ENCODE data around the gene EFCAB6.

The EFCAB6 gene

GRCh38 chr22:43633631-43634285 lies 178.3 kb downstream of the EFCAB6 start:
- no peak for DNase-seq

DNA sequence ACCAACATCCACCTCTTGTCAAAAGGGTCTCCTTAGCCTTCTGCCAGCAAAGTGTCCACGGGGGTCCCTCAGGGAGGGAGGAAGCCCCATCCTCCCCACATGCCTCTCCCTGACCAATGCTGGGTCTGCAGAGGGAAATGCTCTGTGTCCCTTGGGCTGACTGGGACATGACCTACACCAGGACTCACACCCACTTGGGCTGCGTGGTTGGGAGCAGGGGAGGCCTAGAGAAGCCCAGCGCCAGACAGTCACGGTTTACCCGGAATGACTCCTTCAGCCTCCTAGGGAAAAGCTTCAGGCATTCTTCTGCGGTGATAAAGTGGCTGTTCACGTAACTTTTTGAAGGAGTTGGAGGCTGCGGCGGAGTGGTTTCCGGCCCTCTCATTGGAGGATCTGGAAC lies 180.3 kb downstream of the EFCAB6 start:
- DNase-seq: no peak

GRCh38 chr22:43631201-43631600 lies 180.9 kb downstream of the EFCAB6 start:
- no peak for DNase-seq

- DNase-seq: no peak
Observed at GRCh38 chr22:43630451-43630850, 181.7 kb downstream of the EFCAB6 start.

- no peak for DNase-seq
Observed at GRCh38 chr22:43628250-43628649, 183.9 kb downstream of the EFCAB6 start.

GRCh38 chr22:43627485-43628213 lies 184.5 kb downstream of the EFCAB6 start:
- no peak for DNase-seq

GRCh38 chr22:43625242-43625641 lies 186.9 kb downstream of the EFCAB6 start:
- DNase-seq: no peak

DNA sequence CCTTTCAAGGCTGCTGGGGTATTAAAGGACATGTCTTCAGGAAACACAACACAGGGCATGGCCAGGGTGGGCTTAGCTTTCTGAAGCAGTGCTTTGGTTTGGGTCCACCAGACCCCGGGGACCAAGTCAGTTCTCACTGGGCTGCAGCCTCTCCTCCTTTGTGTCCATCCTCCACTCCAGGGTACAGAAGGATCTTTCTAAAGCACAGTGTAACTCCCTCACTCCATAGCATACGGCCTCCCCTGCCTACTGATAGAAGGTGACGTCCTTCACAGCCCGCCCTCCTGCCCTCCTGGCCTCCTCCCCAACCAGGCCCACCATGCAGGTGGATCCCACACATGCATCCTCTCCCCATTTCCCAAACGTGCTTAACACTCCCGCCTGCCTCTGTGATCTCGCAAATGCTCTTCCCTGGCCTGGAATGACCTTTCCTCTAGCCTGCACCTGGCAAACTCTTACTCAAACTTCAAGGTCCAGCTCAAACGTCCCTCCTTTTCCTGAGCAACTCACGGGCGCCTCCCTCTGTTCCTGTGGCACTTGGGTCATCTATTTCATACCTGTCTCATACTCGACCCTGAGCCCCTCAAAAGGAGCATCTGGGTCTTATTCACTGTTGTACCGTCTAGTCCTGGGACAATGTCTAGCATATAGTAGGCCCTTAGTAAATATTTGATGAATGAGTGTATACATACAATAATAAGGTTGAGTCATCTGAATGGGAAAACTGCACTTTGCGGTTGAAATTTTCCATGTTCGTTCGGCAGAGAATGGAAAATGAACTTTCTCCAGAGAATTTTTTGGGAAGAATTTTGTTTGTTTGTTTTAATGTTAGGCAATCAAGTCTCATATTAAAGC lies 187.7 kb downstream of the EFCAB6 start:
- DNase-seq: no peak

- no peak for DNase-seq
Observed at GRCh38 chr22:43622886-43623285, 189.2 kb downstream of the EFCAB6 start.

GRCh38 chr22:43620197-43620596 lies 191.9 kb downstream of the EFCAB6 start:
- DNase-seq: no peak

- DNase-seq: no peak
Observed at GRCh38 chr22:43618517-43618916, 193.6 kb downstream of the EFCAB6 start.

- no peak for DNase-seq
Observed at GRCh38 chr22:43616645-43617044, 195.5 kb downstream of the EFCAB6 start.

GRCh38 chr22:43600265-43600664 lies 211.8 kb downstream of the EFCAB6 start:
- DNase-seq: no peak

- DNase-seq: no peak
Observed at GRCh38 chr22:43592476-43592875, 219.6 kb downstream of the EFCAB6 start.

DNA sequence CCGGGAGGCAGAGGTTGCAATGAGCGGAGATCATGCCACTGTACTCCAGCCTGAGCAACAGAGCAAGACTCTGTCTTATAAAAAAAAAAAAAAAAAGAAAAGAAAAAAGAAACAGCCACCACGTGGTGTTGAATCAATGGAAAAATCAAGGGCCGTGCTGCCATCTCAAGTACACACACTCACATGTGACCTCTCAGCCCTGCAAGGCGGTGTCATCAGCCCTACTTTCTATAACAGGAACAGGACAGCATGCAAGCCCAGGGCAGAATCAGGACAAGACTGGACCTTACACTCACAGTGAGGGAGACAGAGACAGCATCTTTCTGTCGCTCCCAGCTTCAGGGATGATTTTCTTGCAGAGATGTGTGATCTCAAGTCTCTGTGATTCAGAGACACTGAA lies 220.7 kb downstream of the EFCAB6 start:
- no peak for DNase-seq

GRCh38 chr22:43587574-43587973 lies 224.5 kb downstream of the EFCAB6 start:
- DNase-seq: no peak

- no peak for DNase-seq
Observed at GRCh38 chr22:43583501-43583900, 228.6 kb downstream of the EFCAB6 start.

- no peak for DNase-seq
Observed at GRCh38 chr22:43582394-43582793, 229.7 kb downstream of the EFCAB6 start.

DNA sequence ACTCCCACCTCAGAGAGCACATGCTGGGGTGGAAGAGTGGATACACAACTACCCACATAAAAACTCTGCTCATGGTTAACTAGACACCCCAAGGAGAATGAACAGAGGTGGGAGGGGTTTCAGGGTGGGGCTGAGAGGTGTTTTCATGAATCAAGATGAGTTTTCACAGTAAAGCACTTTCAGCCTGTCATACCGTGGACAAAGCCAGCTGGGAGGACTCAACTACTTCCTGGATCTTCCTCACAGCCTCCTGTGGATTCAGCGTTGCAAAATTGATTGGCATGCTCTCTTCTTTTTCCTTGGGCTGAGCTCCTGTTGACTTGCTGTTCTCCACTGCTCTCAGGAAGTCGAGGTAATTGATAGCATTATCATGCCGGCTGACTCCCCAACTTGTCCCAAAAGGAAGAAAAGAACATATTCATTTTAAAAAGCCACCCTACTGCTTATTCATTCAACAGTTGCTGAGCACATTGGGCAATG lies 231.8 kb downstream of the EFCAB6 start:
- DNase-seq: no peak

GRCh38 chr22:43574738-43575137 lies 237.4 kb downstream of the EFCAB6 start:
- DNase-seq: no peak

GRCh38 chr22:43572710-43573109 lies 239.4 kb downstream of the EFCAB6 start:
- DNase-seq: no peak

DNA sequence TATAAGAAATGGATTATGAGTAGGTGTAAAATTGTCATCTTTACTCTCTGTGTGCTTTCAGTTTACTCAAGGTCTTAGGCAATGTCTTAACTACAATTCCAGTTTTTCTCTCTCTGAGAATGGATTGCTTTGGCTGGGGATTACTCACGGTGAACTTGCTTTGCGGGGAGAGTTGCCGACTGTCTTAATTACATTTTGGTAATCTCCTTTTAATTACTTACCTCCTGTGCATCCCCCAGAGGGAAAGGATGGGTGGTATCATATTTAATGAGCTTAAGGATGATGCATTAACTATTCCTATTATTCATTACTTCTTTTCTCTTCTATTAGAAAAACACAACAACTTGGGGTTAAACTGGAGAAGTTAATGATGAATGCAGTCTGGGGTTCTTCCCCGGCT lies 240.9 kb downstream of the EFCAB6 start:
- no peak for DNase-seq

DNA sequence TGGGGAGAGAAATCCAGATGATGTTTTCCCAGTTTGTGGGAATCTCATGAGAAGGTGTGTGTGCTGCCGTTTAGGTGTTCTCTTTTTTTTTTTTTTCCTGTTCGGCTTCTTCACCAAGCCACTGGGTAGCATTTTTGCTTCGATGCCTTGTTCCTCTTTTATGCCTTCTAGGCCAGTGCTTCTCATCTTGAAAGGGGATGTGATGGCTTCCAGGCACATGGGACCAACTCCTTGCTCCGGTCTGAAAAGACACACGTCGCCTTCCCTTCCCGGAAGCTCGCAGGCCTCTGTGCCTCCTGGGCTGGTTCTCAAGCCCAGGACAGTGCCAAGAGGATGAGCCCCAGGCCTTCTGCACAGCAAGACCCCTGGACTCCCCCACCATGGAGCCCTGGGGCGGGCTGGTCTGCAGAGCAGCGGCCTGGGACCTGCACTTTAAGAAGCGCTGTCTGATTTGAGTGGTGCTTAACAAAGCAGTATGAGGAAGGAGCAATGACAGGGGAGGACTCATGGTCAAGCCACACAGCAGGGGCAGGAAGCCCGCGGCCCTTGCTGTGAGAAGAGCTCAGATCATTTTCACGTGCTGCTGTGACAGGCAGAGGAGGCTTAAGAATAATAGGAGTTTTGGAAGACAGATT lies 241.5 kb downstream of the EFCAB6 start:
- DNase-seq: no peak

All from NCI-H2171 (cell line).